HEK293 (cell line): ENCODE data around the gene POGZ.

Experiments used
- FEZF1 ChIP-seq: fragments of 450-650 bp; formaldehyde crosslinking; IDR thresholded peaks from 2 replicates; pipeline ENCODE4 v1.5.1; 2016; ENCODE audit warnings: missing biosample characterization, missing genetic modification characterization
- GFI1B ChIP-seq: fragments of 450-650 bp; formaldehyde crosslinking; IDR thresholded peaks from 2 replicates; pipeline ENCODE4 v1.5.1; 2016; ENCODE audit warnings: missing biosample characterization, missing genetic modification characterization
- IKZF3 ChIP-seq: fragments of 450-650 bp; IDR thresholded peaks from 2 replicates; pipeline ENCODE4 v1.5.0; 2018; ENCODE audit warnings: missing biosample characterization, mild to moderate bottlenecking, missing genetic modification characterization, moderate library complexity
- KLF10 ChIP-seq: fragments of 450-650 bp; IDR thresholded peaks from 2 replicates; pipeline ENCODE4 v1.5.1; 2018; ENCODE audit warnings: missing biosample characterization, mild to moderate bottlenecking, missing genetic modification characterization
- KLF17 ChIP-seq: fragments of 450-650 bp; formaldehyde crosslinking; IDR thresholded peaks from 2 replicates; pipeline ENCODE4 v1.5.1; 2016; ENCODE audit warnings: missing biosample characterization, missing genetic modification characterization
- KLF8 ChIP-seq: fragments of 450-650 bp; formaldehyde crosslinking; IDR thresholded peaks from 2 replicates; pipeline ENCODE4 v1.5.1; 2016; ENCODE audit warnings: missing biosample characterization, missing genetic modification characterization
- SP7 ChIP-seq: fragments of 450-650 bp; formaldehyde crosslinking; IDR thresholded peaks from 2 replicates; pipeline ENCODE4 v1.5.1; 2016; ENCODE audit warnings: missing biosample characterization, missing genetic modification characterization
- TSHZ1 ChIP-seq: fragments of 450-650 bp; formaldehyde crosslinking; IDR thresholded peaks from 2 replicates; pipeline ENCODE4 v1.5.1; 2016; ENCODE audit warnings: missing biosample characterization, missing genetic modification characterization, borderline replicate concordance
- YY1 ChIP-seq: fragments of 450-650 bp; formaldehyde crosslinking; IDR thresholded peaks from 2 replicates; pipeline ENCODE4 v1.5.1; 2018; ENCODE audit warnings: missing biosample characterization, missing genetic modification characterization
- ZBTB17 ChIP-seq: fragments of 450-650 bp; formaldehyde crosslinking; IDR thresholded peaks from 2 replicates; pipeline ENCODE4 v1.5.1; 2016; ENCODE audit warnings: missing biosample characterization, missing genetic modification characterization
- ZBTB48 ChIP-seq: fragments of 450-650 bp; formaldehyde crosslinking; IDR thresholded peaks from 2 replicates; pipeline ENCODE4 v1.5.1; 2016; ENCODE audit warnings: missing biosample characterization, missing genetic modification characterization
- ZBTB7A ChIP-seq: fragments of 450-650 bp; formaldehyde crosslinking; IDR thresholded peaks from 2 replicates; pipeline ENCODE4 v1.5.1; 2016; ENCODE audit warnings: low read depth, missing biosample characterization, missing genetic modification characterization
- ZBTB8A ChIP-seq: fragments of 450-650 bp; formaldehyde crosslinking; IDR thresholded peaks from 2 replicates; pipeline ENCODE4 v1.5.1; 2016; ENCODE audit warnings: missing biosample characterization, missing genetic modification characterization
- ZFP41 ChIP-seq: fragments of 450-650 bp; formaldehyde crosslinking; IDR thresholded peaks from 2 replicates; pipeline ENCODE4 v1.5.1; 2016; ENCODE audit warnings: missing biosample characterization, missing genetic modification characterization, borderline replicate concordance
- ZNF121 ChIP-seq: fragments of 450-650 bp; formaldehyde crosslinking; IDR thresholded peaks from 2 replicates; pipeline ENCODE4 v1.5.1; 2016; ENCODE audit warnings: missing biosample characterization, missing genetic modification characterization
- ZNF132 ChIP-seq: fragments of 450-650 bp; formaldehyde crosslinking; IDR thresholded peaks from 2 replicates; pipeline ENCODE4 v1.5.1; 2017; ENCODE audit warnings: missing biosample characterization, missing genetic modification characterization, borderline replicate concordance
- ZNF133 ChIP-seq: fragments of 450-650 bp; formaldehyde crosslinking; IDR thresholded peaks from 2 replicates; pipeline ENCODE4 v1.5.1; 2016; ENCODE audit warnings: missing biosample characterization, missing genetic modification characterization
- ZNF146 ChIP-seq: fragments of 450-650 bp; formaldehyde crosslinking; IDR thresholded peaks from 2 replicates; pipeline ENCODE4 v1.5.1; 2016; ENCODE audit warnings: missing biosample characterization, missing genetic modification characterization
- ZNF155 ChIP-seq: fragments of 450-650 bp; formaldehyde crosslinking; IDR thresholded peaks from 2 replicates; pipeline ENCODE4 v1.5.1; 2016; ENCODE audit warnings: missing biosample characterization, missing genetic modification characterization
- ZNF157 ChIP-seq: fragments of 450-650 bp; formaldehyde crosslinking; IDR thresholded peaks from 2 replicates; pipeline ENCODE4 v1.5.1; 2016; ENCODE audit warnings: missing biosample characterization, missing genetic modification characterization
- ZNF274 ChIP-seq, 2 experiments: fragments of 200-500 bp in 1 of 2; fragments of 450-650 bp in 1 of 2; sonication (Bioruptor generic) in 1 of 2; formaldehyde crosslinking in 1 of 2; IDR thresholded peaks; 2 replicates each; pipeline versions ENCODE4 v1.5.1 to v1.6.1; 2014 to 2016; ENCODE audit warnings: borderline replicate concordance in 1 of 2, inconsistent platforms in 1 of 2, low read length in 1 of 2, missing biosample characterization in 1 of 2, missing genetic modification characterization in 1 of 2
- ZNF433 ChIP-seq: fragments of 450-650 bp; formaldehyde crosslinking; IDR thresholded peaks from 2 replicates; pipeline ENCODE4 v1.5.1; 2016; ENCODE audit warnings: missing biosample characterization, missing genetic modification characterization, low read depth
- ZNF473 ChIP-seq: fragments of 450-650 bp; formaldehyde crosslinking; IDR thresholded peaks from 2 replicates; pipeline ENCODE4 v1.5.1; 2017; ENCODE audit warnings: missing biosample characterization, missing genetic modification characterization
- ZNF501 ChIP-seq: fragments of 450-650 bp; formaldehyde crosslinking; IDR thresholded peaks from 2 replicates; pipeline ENCODE4 v1.5.1; 2016; ENCODE audit warnings: missing biosample characterization, missing genetic modification characterization
- ZNF610 ChIP-seq: fragments of 450-650 bp; formaldehyde crosslinking; IDR thresholded peaks from 2 replicates; pipeline ENCODE4 v1.5.1; 2016; ENCODE audit warnings: missing biosample characterization, missing genetic modification characterization, borderline replicate concordance
- ZNF621 ChIP-seq: fragments of 450-650 bp; formaldehyde crosslinking; IDR thresholded peaks from 2 replicates; pipeline ENCODE4 v1.5.1; 2017; ENCODE audit warnings: missing biosample characterization, missing genetic modification characterization
- ZNF624 ChIP-seq: fragments of 450-650 bp; formaldehyde crosslinking; IDR thresholded peaks from 2 replicates; pipeline ENCODE4 v1.5.1; 2017; ENCODE audit warnings: missing biosample characterization, missing genetic modification characterization
- ZNF626 ChIP-seq: fragments of 450-650 bp; sonication (Bioruptor Pico); formaldehyde crosslinking; IDR thresholded peaks from 2 replicates; pipeline ENCODE4 v1.5.1; 2018; ENCODE audit warnings: missing biosample characterization, missing genetic modification characterization, inconsistent platforms
- ZXDB ChIP-seq: fragments of 450-650 bp; formaldehyde crosslinking; IDR thresholded peaks from 2 replicates; pipeline ENCODE4 v1.5.1; 2016; ENCODE audit warnings: missing biosample characterization, missing genetic modification characterization
- TF ChIP-seq, protein P1 (sequence below): fragments of 450-650 bp; formaldehyde crosslinking; IDR thresholded peaks from 2 replicates; pipeline ENCODE4 v1.5.1; 2016; ENCODE audit warnings: missing biosample characterization, missing genetic modification characterization
- TF ChIP-seq, protein P2 (sequence below): fragments of 450-650 bp; IDR thresholded peaks from 2 replicates; pipeline ENCODE4 v1.5.1; 2018; ENCODE audit warnings: missing biosample characterization, missing genetic modification characterization
- TF ChIP-seq, protein P3 (sequence below): fragments of 450-650 bp; formaldehyde crosslinking; IDR thresholded peaks from 2 replicates; pipeline ENCODE4 v1.5.1; 2017; ENCODE audit warnings: missing biosample characterization, missing genetic modification characterization

The POGZ gene

DNA sequence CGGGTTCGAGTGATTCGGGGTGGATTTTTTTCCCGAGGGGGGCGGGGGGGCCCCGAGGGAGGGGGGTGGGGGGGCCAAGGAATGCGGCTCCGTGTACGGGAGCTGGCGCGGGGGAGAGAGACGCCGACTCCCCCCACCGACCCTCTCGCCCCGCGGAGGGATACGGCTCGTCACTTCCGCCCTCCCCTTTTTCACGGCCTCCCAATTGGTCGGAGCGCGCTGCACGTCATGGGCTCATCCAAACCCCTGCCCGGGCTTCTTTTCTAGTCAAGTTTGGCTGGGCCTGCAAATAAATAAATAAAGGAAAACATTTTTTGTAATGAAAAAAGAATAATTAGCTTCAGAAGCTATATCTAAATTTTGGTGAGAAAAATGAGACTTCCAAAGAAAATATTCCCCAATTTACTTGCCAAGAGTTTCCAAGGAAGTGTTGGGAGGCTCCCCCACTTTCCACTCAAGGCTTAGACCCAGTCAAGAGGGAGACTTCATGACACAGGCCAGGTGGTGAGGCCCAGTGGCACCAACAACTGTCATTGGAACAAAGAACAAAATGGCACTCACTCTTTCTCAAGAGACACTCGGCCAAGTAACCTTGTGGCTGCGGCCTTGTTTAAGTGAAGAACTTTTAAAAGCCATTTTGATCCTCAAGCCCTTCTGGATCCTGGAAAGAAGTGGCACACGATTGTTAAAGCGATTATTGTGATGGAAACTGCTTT, at the start of gene POGZ (continued):
- TF ChIP-seq TSHZ1 (tag by site-specific recombination) (no peak), ZNF433 (tag by site-specific recombination) (no peak), ZNF621 (tag by site-specific recombination) (no peak), ZNF274 (IDR thresholded peaks at IDR 0.05; ENCODE audit: low read length) (no peak), ZNF274 (tag by site-specific recombination; IDR thresholded peaks at IDR 0.05; ENCODE audit: borderline replicate concordance) (no peak), YY1 (tag by site-specific recombination) (no peak; the same call in 1 of the 2 replicates), KLF17 (tag by site-specific recombination) (no peak), KLF8 (peak; percentile 86), ZBTB48 (no peak), ZNF473 (tag by site-specific recombination) (no peak), KLF10 (tag by site-specific recombination) (peak; percentile 77), ZBTB7A (tag by site-specific recombination) (peak; percentile 77), ZNF157 (tag by site-specific recombination) (no peak), GFI1B (tag by site-specific recombination) (no peak), ZNF155 (tag by site-specific recombination) (no peak), ZXDB (tag by site-specific recombination) (peak; percentile 83), SP7 (tag by site-specific recombination) (peak; percentile 47; the same call in 1 of the 2 replicates), ZNF133 (tag by site-specific recombination) (no peak), ZNF121 (tag by site-specific recombination) (no peak), ZNF624 (tag by site-specific recombination) (no peak), ZBTB17 (tag by site-specific recombination) (no peak), ZNF610 (no peak), ZNF146 (tag by site-specific recombination) (no peak), FEZF1 (tag by site-specific recombination) (no peak), ZNF132 (tag by site-specific recombination) (no peak), ZNF501 (tag by site-specific recombination) (peak; percentile 63; the same call in 1 of the 2 replicates), ZFP41 (tag by site-specific recombination) (no peak), ZBTB8A (tag by site-specific recombination) (peak; percentile 54; the same call in 1 of the 2 replicates), IKZF3 (tag by site-specific recombination) (peak; percentile 86), ZNF626 (no peak)
- TF ChIP-seq, protein P1, sequence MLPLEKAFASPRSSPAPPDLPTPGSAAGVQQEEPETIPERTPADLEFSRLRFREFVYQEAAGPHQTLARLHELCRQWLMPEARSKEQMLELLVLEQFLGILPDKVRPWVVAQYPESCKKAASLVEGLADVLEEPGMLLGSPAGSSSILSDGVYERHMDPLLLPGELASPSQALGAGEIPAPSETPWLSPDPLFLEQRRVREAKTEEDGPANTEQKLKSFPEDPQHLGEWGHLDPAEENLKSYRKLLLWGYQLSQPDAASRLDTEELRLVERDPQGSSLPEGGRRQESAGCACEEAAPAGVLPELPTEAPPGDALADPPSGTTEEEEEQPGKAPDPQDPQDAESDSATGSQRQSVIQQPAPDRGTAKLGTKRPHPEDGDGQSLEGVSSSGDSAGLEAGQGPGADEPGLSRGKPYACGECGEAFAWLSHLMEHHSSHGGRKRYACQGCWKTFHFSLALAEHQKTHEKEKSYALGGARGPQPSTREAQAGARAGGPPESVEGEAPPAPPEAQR (tag by site-specific recombination): no peak
- TF ChIP-seq, protein P2, sequence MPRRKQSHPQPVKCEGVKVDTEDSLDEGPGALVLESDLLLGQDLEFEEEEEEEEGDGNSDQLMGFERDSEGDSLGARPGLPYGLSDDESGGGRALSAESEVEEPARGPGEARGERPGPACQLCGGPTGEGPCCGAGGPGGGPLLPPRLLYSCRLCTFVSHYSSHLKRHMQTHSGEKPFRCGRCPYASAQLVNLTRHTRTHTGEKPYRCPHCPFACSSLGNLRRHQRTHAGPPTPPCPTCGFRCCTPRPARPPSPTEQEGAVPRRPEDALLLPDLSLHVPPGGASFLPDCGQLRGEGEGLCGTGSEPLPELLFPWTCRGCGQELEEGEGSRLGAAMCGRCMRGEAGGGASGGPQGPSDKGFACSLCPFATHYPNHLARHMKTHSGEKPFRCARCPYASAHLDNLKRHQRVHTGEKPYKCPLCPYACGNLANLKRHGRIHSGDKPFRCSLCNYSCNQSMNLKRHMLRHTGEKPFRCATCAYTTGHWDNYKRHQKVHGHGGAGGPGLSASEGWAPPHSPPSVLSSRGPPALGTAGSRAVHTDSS (tag by site-specific recombination): no peak
- TF ChIP-seq, protein P3, sequence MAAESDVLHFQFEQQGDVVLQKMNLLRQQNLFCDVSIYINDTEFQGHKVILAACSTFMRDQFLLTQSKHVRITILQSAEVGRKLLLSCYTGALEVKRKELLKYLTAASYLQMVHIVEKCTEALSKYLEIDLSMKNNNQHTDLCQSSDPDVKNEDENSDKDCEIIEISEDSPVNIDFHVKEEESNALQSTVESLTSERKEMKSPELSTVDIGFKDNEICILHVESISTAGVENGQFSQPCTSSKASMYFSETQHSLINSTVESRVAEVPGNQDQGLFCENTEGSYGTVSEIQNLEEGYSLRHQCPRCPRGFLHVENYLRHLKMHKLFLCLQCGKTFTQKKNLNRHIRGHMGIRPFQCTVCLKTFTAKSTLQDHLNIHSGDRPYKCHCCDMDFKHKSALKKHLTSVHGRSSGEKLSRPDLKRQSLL (tag by site-specific recombination): no peak
